Progenitor cell of endocrine pancreas (in vitro differentiated cells): Measurements from ENCODE around the gene APPL2. TPM values are rescaled to one million over a fixed set of nuclear protein-coding genes. Genes with fewer than 3 reads are reported as not detected.
A peak's percentile ranks its signal among the peaks of the same experiment; 100 is the strongest.

Experiments
- DNase-seq: peaks from one replicate; pipeline ENCODE4 v3.0.0; 2021; ENCODE audit warnings: low spot score; ENCODE audit not compliant: unreplicated experiment
- H3K27ac Mint-ChIP-seq: 2 replicates; pipeline ENCODE4 v1.8.0; 2021; ENCODE audit warnings: mild to moderate bottlenecking, moderate library complexity, mixed read lengths
- H3K27me3 Mint-ChIP-seq: 2 replicates; pipeline ENCODE4 v1.8.0; 2021; ENCODE audit warnings: mixed read lengths
- H3K36me3 Mint-ChIP-seq: 2 replicates; pipeline ENCODE4 v1.8.0; 2022; ENCODE audit warnings: mixed read lengths; ENCODE audit not compliant: insufficient read depth
- H3K4me1 Mint-ChIP-seq: 2 replicates; pipeline ENCODE4 v1.8.0; 2021; ENCODE audit warnings: low read depth, mixed read lengths
- H3K4me3 Mint-ChIP-seq: 2 replicates; pipeline ENCODE4 v1.8.0; 2021; ENCODE audit warnings: low read depth, mild to moderate bottlenecking, moderate library complexity, mixed read lengths
- H3K9me3 Mint-ChIP-seq: 2 replicates; pipeline ENCODE4 v1.8.0; 2021; ENCODE audit warnings: low read depth, mixed read lengths
- CTCF ChIP-seq: fragments of 200-600 bp; sonication (generic); IDR thresholded peaks from one replicate; pipeline ENCODE4 v1.5.0; 2021; ENCODE audit warnings: antibody characterized with exemption, mild to moderate bottlenecking; ENCODE audit not compliant: unreplicated experiment
- total RNA-seq: library from RNA; stranded (reverse); gene quantifications from 2 replicates; pipeline ENCODE4 v1.2.1, GENCODE V29; 2021

APPL2 gene
- total RNA-seq, 1 donor from 2014 or later = 159 TPM

- Mint-ChIP-seq H3K27me3 (no peaks in the 10 kb centered on the region), H3K9me3 (no peaks in the 10 kb centered on the region), H3K27ac (peak overlapping the region; percentile 26), H3K4me3 (no peak overlapping the region), H3K36me3 (peaks cover 49% of the 10 kb centered on the region), H3K4me1 (peaks cover 45% of the 10 kb centered on the region)
- DNase-seq = no peak
- TF ChIP-seq CTCF = no peak
These were observed 9.8 kb downstream of the APPL2 start for GRCh38 chr12:105226219-105226618.

GRCh38 chr12:105225505-105226015 is 10.4 kb downstream of the APPL2 start:
- Mint-ChIP-seq H3K4me1 (peaks cover 46% of the 10 kb centered on the region), H3K27me3 (no peaks in the 10 kb centered on the region), H3K36me3 (peaks cover 47% of the 10 kb centered on the region), H3K9me3 (no peaks in the 10 kb centered on the region), H3K4me3 (no peak overlapping the region), H3K27ac (no peak overlapping the region)
- DNase-seq = no peak
- no peak for TF ChIP-seq CTCF

GRCh38 chr12:105224399-105224798 is 11.6 kb downstream of the APPL2 start:
- Mint-ChIP-seq H3K9me3 (no peaks in the 10 kb centered on the region), H3K36me3 (peaks cover 40% of the 10 kb centered on the region), H3K4me3 (no peak overlapping the region), H3K4me1 (peaks cover 47% of the 10 kb centered on the region), H3K27ac (no peak overlapping the region), H3K27me3 (no peaks in the 10 kb centered on the region)
- DNase-seq = no peak
- TF ChIP-seq CTCF = no peak

- no peak for TF ChIP-seq CTCF
- no peak for DNase-seq
- Mint-ChIP-seq H3K36me3 (peaks cover 38% of the 10 kb centered on the region), H3K4me1 (peaks cover 47% of the 10 kb centered on the region), H3K27ac (no peak overlapping the region), H3K9me3 (no peaks in the 10 kb centered on the region), H3K27me3 (no peaks in the 10 kb centered on the region), H3K4me3 (no peak overlapping the region)
These were observed 12.1 kb downstream of the APPL2 start for GRCh38 chr12:105223884-105224283.

- Mint-ChIP-seq H3K4me3 (no peak overlapping the region), H3K4me1 (peaks cover 47% of the 10 kb centered on the region), H3K27ac (peak overlapping the region; percentile 8)
These were observed 12.6 kb downstream of the APPL2 start for GRCh38 chr12:105223352-105223845.

More at GRCh38 chr12:105223352-105223845, 12.6 kb downstream of the APPL2 start:
- Mint-ChIP-seq H3K9me3 (no peaks in the 10 kb centered on the region), H3K27me3 (no peaks in the 10 kb centered on the region), H3K36me3 (peaks cover 33% of the 10 kb centered on the region)
- no peak for DNase-seq
- no peak for TF ChIP-seq CTCF
